Right renal cortex interstitium (tissue), 3 donors: Measurements from ENCODE around the gene KRT15. TPM values are rescaled to one million over a fixed set of nuclear protein-coding genes. Genes with fewer than 3 reads are reported as not detected.

ENCODE experiments used
- DNase-seq, 3 donors: peaks; one replicate each; pipeline ENCODE4 v3.0.0-alpha.2; 2013; ENCODE audit warnings: low read depth in 3 of 3, low spot score in 2 of 3
- polyA plus RNA-seq, 3 donors: library from polyadenylated mRNA; unstranded; fragments of 120-200 nt; gene quantifications; one replicate each; pipeline ENCODE4 v1.2.1, GENCODE V29; 2013; ENCODE audit not compliant: insufficient read length in 3 of 3

KRT15 gene
- polyA plus RNA-seq, 3 donors, result 0.60 to 1.3 (median 0.89) TPM

GRCh38 chr17:41505809-41506767, 12.6 kb downstream of the KRT15 start:
- DNase-seq, result no peak

DNA sequence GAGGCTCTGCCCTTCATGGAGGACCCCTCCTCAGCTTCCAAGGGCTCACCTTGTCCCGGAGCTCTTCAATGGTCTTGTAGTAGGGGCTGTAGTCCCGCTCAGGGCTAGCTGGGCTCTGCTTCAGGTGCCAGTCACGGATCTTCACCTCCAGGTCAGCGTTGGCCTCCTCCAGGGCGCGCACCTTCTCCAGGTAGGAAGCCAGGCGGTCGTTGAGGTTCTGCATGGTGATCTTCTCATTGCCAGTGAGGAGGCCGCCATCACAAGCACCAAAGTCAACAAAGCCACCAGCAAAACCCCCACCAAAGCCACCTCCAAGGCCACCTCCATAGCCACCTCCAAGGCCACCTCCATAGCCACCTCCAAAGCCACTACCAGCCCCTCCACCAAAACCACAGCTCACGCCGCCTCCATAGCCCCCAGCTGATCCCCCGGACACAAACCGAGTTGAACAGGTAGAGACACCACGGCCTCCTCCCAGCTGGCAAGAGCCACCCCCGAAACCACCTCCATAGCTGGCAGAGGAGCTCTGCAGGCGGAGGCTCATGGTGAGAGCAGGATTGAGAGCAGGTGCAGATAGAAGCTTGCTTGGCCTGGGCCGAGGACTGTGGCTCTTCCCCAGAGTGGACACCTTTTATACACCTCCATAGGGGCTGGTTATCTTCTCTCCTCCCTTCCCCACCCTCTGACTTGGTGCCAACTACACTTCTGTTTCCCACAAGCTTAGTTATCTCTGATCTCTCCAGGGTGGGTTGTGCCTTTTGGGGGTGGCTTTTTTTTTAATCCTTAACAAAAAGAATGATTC, 13.5 kb downstream of the KRT15 start, which contains the start of gene KRT13:
Gene KRT13 (minus strand): TSS at position 606 of the 802 bp plus-strand sequence. CDS start 62 bp downstream, at position 544.
- DNase-seq, result no peak

DNA sequence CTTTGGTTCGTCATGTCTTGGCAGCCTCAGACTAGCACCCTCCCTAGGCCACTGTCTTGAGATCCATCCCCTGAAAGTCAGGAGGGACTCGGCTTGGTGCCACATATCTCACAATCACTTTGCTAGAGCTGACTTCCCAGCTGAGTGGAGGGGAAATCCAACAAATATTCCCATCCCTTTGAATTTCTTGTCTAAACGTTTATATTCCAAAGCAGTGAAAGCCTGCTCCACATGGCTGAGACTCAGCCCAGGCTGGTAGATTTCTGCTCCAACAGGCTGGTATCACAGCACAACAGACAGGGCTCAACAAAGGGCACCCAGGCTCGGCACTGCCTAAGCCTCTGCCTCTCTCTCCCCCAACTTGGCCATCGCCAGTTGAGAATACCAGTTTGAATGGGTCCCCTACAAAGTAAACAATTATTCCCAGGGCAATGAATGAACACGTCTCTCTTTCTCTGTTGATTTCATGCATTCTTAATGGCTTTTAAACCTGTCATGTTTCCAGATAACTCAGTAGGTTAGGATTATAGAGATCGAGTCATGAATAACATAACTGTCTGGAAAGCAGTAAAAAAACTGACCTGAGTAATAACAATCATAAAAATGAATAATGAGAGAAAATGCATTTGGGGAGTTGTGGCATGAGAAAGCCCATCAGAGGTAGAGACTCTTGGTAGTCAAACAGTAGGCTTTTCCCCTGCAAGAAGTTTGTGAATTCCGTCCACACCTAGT, 14.3 kb downstream of the KRT15 start:
- DNase-seq, result no peak

DNA sequence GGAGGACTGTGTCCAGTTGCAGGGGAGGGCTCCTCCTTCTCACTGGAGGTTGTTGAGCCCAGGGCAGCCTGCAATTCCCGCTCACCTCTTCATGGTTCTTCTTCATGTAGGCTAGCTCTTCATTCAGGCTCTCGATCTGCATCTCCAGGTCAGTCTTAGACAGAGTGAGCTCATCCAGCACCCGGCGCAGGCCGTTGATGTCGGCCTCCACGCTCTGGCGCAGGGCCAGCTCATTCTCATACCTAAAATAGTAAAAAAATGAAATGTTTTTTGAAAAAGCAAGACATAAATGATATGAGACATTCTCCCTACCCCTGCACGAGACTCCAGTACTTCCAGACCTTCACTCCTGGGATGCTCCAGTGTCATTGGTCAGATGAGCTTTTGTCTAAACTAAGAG, 15.5 kb downstream of the KRT15 start:
- DNase-seq, result no peak

- no peak for DNase-seq
These were observed 18.4 kb downstream of the KRT15 start for GRCh38 chr17:41500131-41500911.

DNA sequence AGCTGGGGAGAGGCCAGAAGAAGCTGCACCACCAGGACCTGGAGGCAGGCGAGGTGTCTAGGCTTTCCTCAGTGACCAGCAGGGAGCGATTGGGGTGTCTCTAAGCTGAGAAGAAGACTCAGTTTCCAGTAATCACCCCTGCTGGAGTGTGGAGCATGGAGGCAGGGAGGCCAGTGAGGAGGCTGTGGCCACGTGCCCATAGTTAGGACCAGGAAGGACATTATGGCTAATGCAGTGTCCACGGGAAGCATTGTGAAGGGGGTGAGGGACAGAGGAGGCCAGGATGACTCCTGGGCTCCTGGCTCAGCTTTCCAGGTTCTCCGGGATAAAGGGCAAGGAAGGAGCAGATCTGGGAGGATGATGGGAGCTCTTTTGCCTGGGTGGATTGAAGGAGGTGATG, 19.0 kb downstream of the KRT15 start:
- DNase-seq, result no peak

DNA sequence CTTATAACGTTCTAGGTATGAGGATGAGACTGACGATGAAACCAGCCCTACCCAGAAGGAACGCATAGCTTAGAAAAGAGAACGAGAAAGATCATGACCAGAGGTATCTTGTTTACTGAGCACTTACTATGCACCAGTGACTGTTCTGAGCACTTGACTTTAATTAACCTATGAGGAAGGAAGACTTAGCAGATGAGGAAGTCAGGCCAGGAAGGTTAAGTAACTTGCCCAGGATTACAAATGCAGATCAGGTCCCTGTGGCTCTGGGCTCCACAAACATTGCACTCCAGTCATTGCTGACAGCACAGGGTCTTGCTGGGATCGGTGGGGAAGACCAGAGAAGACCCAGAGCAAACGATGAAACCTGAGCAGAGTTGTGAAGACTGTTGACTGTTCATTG, 20.4 kb downstream of the KRT15 start:
- DNase-seq, result no peak

DNA sequence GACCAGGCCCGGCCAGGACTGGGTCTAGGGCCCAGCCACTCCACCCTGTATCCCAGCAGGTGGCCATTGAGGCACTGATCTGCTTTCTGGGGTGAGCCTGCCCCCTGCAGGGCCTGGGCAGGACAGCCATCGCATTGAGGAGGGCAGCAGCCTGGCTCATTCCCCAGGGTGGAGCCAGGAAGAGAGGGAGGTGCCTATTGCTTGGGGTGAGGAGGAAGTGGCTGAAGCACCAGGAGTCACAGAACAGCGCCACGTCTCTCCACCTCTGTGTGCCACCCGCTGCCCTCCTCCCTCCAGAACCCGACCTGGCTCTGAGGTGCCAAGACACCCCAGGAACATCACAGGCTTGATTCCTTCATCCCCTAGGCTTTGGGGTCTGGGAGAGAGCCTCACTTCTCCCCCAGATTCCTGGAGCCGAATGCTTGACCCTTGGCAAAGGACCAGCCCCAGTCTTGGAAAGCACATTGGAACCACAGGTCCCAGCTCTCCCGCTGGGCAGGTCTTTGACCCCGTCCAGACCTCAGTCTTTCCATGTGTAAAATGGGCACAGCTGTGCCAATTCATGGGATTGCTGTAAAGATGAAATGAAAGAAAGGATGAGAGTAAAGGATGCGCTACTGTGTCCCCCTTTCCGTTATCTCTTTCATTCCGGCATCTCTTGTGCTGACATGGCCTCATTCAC, 21.7 kb downstream of the KRT15 start:
- peak in 1 of 3 donors; percentile 36 for DNase-seq

DNA sequence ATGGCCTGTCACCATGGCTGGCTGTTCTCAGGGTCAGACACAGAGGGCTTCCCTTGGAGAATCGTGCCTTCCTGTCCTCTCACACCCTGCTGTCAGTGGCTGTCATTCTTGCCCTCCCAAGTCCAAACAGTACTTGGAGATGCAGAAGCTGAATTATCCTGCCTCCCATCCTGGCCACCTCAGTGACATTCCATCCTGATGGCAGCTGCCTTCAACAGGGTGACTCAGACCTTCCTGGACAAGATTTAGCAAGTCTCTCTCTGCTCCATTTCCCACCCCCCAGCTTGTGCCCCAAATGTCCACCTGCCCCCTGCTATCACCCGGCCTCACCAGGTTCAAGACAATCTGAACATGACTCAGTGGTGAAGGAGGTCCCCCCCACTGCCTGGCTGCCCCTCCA, 24.2 kb downstream of the KRT15 start:
- DNase-seq, result no peak

DNA sequence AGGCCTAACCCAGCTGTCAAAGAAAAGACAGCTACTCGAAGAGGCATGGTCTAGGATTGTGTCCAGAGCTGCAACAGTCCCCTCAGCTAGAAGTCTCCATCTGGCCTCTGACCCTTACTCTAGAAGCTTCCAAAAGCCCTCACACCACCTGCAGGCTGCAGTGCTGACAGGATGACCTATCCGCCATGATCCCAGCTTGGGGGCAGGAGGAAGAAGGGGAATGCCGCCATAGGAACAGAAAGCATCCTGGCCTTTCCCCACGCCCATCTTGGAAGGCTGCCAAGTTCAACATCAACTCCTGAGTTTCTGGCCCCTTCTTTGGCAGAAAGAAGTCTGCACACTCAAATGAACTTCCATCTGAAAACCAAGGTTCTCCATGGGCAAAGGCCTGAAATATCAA, 25.9 kb downstream of the KRT15 start:
- DNase-seq, result peak in 1 of 3 donors; percentile 17

- DNase-seq, result no peak
These were observed 26.3 kb downstream of the KRT15 start for GRCh38 chr17:41492351-41492750.

- DNase-seq, result no peak
These were observed 27.2 kb downstream of the KRT15 start for GRCh38 chr17:41491476-41491875.

DNA sequence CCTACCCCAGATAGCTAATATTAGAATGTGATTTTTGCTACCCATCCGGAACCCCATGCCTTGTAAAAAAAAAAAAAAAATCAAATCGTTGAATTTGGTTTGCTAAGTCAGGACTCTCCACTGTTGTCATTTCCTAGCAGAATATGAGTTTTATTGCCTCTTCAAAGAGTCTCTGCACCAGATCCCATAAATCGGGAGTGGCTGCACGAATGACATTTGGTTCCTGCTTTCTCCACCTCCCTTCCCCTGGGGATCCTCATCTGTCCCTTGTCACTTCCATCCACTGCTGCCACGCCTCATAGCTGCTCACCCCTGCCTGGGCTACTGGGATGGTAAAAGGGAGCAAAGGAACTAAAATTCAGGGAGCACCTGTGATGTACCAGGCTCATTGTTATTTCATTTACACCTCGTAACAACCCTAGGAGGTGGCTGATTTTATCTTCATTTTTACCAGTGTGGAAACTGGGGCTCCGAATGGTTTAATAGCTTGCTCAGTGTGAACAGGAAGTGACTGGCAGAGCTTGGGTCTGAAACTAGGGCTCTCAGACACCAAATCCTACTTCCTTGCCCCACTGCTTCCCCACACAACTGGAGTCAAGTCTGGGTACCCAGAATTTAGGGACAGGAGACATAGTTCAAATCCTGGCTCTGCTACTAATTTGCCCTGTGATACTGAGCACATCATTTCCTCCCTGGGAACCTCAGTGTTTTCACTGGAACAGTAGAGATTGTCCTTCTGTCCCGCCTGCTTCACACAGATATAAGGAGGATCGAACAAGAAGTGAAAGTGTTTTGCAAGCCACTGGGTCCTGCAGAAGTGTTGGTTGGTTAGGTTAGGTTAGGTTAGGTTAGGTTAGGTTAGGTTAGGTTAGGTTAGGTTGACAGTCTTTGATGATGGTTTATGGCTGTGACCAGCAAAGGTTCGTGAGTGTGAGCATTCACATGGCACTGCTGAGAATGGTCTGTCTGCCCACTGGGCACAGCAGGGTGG, 28.4 kb downstream of the KRT15 start:
- DNase-seq, result no peak

GRCh38 chr17:41489531-41489930, 29.2 kb downstream of the KRT15 start, which contains the start of gene KRT36:
TSS of gene KRT36 (minus strand) at chr17:41489910. CDS start at chr17:41489864, 46 bp downstream.
- no peak for DNase-seq

DNA sequence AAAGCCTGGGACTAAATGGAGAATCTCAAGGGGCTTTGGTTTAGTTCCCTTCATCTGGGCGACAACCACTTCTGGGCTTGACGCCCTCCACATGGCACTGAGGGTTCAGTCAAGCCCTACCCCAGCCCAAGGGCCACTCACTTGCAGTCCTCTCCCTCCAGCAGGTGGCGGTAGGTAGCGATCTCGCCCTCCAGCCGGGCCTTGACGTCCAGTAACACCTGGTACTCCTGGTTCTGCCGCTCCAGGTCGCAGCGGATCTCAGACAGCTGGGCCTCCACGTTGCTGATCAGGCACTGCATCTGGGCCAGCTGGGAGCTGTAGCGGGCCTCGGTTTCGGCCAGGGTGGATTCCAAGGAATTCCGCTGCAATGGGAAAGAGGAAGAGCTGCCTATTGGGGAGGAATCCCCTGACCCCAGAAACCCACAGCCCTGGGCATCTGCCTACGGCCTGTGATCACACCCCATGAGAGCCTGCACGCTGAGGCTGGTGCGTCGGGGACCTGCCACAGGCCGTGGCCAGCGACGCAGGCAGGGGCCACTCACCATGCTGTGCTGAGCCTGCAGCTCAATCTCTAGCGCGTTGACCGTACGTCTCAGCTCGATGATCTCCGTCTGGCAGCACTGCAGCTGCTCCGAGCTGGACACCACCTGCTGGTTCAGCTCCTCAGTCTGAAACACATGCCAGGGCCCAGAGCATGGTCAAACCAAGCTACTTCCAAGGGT, 31.7 kb downstream of the KRT15 start:
- DNase-seq, result no peak

GRCh38 chr17:41486316-41486715, 32.4 kb downstream of the KRT15 start:
- no peak for DNase-seq
